ENCODE results near the gene CHCHD5.

The CHCHD5 gene

GRCh38 chr2:112577756-112578155, 6.7 kb upstream of the CHCHD5 start:
- no peak overlapping the region for H3K4me3 ChIP-seq (ENCODE audit: low read depth, low read length)
- no peak for DNase-seq (ENCODE audit: low read depth)
- no peak for TF ChIP-seq CTCF (IDR thresholded peaks at IDR 0.05; ENCODE audit: control insufficient read depth, extremely low read depth, insufficient read depth)

- peak; percentile 63 for DNase-seq (ENCODE audit: low read depth)
- TF ChIP-seq CTCF (IDR thresholded peaks at IDR 0.05; ENCODE audit: control insufficient read depth, extremely low read depth, insufficient read depth): no peak
- no peak overlapping the region for H3K4me3 ChIP-seq (ENCODE audit: low read depth, low read length)
These were observed 5.2 kb upstream of the CHCHD5 start for GRCh38 chr2:112579241-112579640.

- no peak for TF ChIP-seq CTCF (IDR thresholded peaks at IDR 0.05; ENCODE audit: control insufficient read depth, extremely low read depth, insufficient read depth)
- H3K4me3 ChIP-seq (ENCODE audit: low read depth, low read length): no peak overlapping the region
These were observed 4.3 kb upstream of the CHCHD5 start for GRCh38 chr2:112580084-112580483.

GRCh38 chr2:112582314-112582746, 2.1 kb upstream of the CHCHD5 start:
- TF ChIP-seq CTCF (IDR thresholded peaks at IDR 0.05; ENCODE audit: control insufficient read depth, extremely low read depth, insufficient read depth): peak; percentile 47
- no peak for DNase-seq (ENCODE audit: low read depth)
- H3K4me3 ChIP-seq (ENCODE audit: low read depth, low read length): no peak overlapping the region

More at GRCh38 chr2:112580084-112580483, 4.3 kb upstream of the CHCHD5 start:
- no peak for DNase-seq (ENCODE audit: low read depth)

- TF ChIP-seq CTCF (IDR thresholded peaks at IDR 0.05; ENCODE audit: control insufficient read depth, extremely low read depth, insufficient read depth): peak; percentile 27; the same call in 1 of the 2 replicates
- peak overlapping the region; percentile 82 for H3K4me3 ChIP-seq (ENCODE audit: low read depth, low read length)
- DNase-seq (ENCODE audit: low read depth): no peak
These were observed 794 bp upstream of the CHCHD5 start for GRCh38 chr2:112583497-112584133.

- H3K4me3 ChIP-seq (ENCODE audit: low read depth, low read length): peak overlapping the region; percentile 82
- no peak for TF ChIP-seq CTCF (IDR thresholded peaks at IDR 0.05; ENCODE audit: control insufficient read depth, extremely low read depth, insufficient read depth)
- DNase-seq (ENCODE audit: low read depth): no peak
These were observed 462 bp downstream of the CHCHD5 start for GRCh38 chr2:112584891-112585250.

GRCh38 chr2:112585400-112585799, 991 bp downstream of the CHCHD5 start:
- H3K4me3 ChIP-seq (ENCODE audit: low read depth, low read length): peak overlapping the region; percentile 82
- no peak for DNase-seq (ENCODE audit: low read depth)
- TF ChIP-seq CTCF (IDR thresholded peaks at IDR 0.05; ENCODE audit: control insufficient read depth, extremely low read depth, insufficient read depth): no peak

Measured in LNCaP clone FGC (cell line).